SU-DHL-6 (cell line): ENCODE results near the gene CTCFL.

Source experiments
- H2AFZ ChIP-seq: fragments of 200-600 bp; sonication (generic); 2 replicates; pipeline ENCODE4 v1.6.1; 2014; ENCODE audit warnings: low read depth, mild to moderate bottlenecking, moderate library complexity, mixed read lengths, antibody characterized with exemption, low read length; ENCODE audit not compliant: severe bottlenecking
- H3F3A ChIP-seq: fragments of 200-600 bp; shearing (Covaris generic); 2 replicates; pipeline ENCODE4 v1.6.0; 2016; ENCODE audit warnings: antibody characterized with exemption, mild to moderate bottlenecking; ENCODE audit not compliant: insufficient read depth
- H3K27ac ChIP-seq: fragments of 200-600 bp; sonication (generic); 2 replicates; pipeline ENCODE4 v1.5.1; 2016; ENCODE audit warnings: low read depth, mild to moderate bottlenecking, low read length, moderate library complexity, mixed read lengths
- H3K27me3 ChIP-seq: fragments of 200-600 bp; sonication (generic), shearing (Covaris generic); 2 replicates; pipeline ENCODE4 v1.6.0; 2014; ENCODE audit warnings: mild to moderate bottlenecking, low read length
- H3K36me3 ChIP-seq: fragments of 200-600 bp; sonication (generic); 2 replicates; pipeline ENCODE4 v1.6.1; 2014; ENCODE audit warnings: mild to moderate bottlenecking, low read length, mixed read lengths
- H3K4me2 ChIP-seq: fragments of 300-600, 200-600 bp; shearing (Covaris generic), sonication (generic); 2 replicates; pipeline ENCODE4 v1.6.0; 2014; ENCODE audit warnings: low read length, low read depth, mild to moderate bottlenecking; ENCODE audit not compliant: poor library complexity, severe bottlenecking
- H3K4me3 ChIP-seq: fragments of 200-600 bp; sonication (generic); 2 replicates; pipeline ENCODE4 v1.5.1; 2014; ENCODE audit warnings: antibody characterized with exemption, low read length, mild to moderate bottlenecking, mixed read lengths; ENCODE audit not compliant: insufficient read depth, poor library complexity, severe bottlenecking
- H3K79me2 ChIP-seq: fragments of 200-600 bp; sonication (generic); 2 replicates; pipeline ENCODE4 v1.6.1; 2014; ENCODE audit warnings: mild to moderate bottlenecking, low read length, moderate library complexity; ENCODE audit not compliant: insufficient read depth
- H3K9ac ChIP-seq: fragments of 200-600 bp; sonication (generic); 2 replicates; pipeline ENCODE4 v1.7.0; 2014; ENCODE audit warnings: mild to moderate bottlenecking, low read length
- H3K9me2 ChIP-seq: fragments of 200-600 bp; sonication (generic); replicated peaks from 2 replicates; pipeline ENCODE4 v1.6.1; 2014; ENCODE audit warnings: low read length; ENCODE audit not compliant: insufficient read depth
- H3K9me3 ChIP-seq: fragments of 200-600 bp; sonication (generic); 2 replicates; pipeline ENCODE4 v1.6.1; 2014; ENCODE audit warnings: low read length, mixed read lengths; ENCODE audit not compliant: insufficient read depth
- H4K20me1 ChIP-seq: fragments of 200-600 bp; sonication (generic); 2 replicates; pipeline ENCODE4 v1.6.1; 2014; ENCODE audit warnings: low read depth, mild to moderate bottlenecking, antibody characterized with exemption, low read length, moderate library complexity, mixed read lengths
- EZH2phosphoT487 ChIP-seq: fragments of 200-600 bp; sonication (generic), shearing (Covaris generic); conservative IDR thresholded peaks from 2 replicates; pipeline ENCODE4 v1.6.1; 2018; ENCODE audit warnings: mild to moderate bottlenecking, antibody characterized with exemption, low read length, moderate library complexity, mixed read lengths
- TF ChIP-seq, protein P1 (sequence below): fragments of 200-600 bp; sonication (generic); IDR thresholded peaks from one replicate; pipeline ENCODE4 v1.5.1; 2017; ENCODE audit warnings: antibody characterized with exemption, mild to moderate bottlenecking, low read length, moderate library complexity; ENCODE audit not compliant: insufficient read depth, poor library complexity, severe bottlenecking

The CTCFL gene

DNA sequence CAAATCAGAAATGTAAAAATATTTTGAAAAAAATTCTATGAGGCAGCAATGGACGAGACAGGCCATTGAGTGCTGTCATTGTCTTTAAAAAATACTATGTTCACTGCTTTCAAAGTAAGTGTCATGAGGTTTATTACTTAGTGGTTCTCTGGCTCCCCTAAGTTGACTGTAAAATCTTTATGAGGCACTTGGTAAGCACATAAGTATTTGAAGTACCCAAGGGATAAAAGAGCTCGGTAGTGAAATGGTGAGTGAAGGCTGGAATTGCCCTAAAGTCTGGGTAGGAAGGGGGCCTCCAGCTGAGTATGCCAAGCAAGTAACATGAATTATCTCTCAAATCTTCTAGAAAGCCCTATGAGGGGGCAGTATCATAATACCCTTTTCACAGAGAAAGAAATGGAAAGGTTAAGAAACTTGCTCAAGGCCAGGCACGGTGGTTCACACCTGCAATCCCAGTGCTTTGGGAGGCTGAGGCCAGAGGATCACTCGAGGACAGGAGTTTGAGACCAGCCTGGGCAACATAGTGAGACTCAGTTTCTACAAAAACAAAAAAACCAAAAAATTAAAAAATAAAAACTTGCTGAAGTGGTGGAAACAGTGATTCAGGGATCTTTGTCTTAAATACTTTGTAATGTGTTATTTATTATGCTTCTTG is 5.5 kb upstream of the CTCFL start:
- TF ChIP-seq EZH2phosphoT487: no peak
- TF ChIP-seq, protein P1, sequence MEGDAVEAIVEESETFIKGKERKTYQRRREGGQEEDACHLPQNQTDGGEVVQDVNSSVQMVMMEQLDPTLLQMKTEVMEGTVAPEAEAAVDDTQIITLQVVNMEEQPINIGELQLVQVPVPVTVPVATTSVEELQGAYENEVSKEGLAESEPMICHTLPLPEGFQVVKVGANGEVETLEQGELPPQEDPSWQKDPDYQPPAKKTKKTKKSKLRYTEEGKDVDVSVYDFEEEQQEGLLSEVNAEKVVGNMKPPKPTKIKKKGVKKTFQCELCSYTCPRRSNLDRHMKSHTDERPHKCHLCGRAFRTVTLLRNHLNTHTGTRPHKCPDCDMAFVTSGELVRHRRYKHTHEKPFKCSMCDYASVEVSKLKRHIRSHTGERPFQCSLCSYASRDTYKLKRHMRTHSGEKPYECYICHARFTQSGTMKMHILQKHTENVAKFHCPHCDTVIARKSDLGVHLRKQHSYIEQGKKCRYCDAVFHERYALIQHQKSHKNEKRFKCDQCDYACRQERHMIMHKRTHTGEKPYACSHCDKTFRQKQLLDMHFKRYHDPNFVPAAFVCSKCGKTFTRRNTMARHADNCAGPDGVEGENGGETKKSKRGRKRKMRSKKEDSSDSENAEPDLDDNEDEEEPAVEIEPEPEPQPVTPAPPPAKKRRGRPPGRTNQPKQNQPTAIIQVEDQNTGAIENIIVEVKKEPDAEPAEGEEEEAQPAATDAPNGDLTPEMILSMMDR: no peak
- Histone ChIP-seq H3K4me3 (no peak overlapping the region), H3K9me3 (no peaks in the 10 kb centered on the region), H3K36me3 (no peaks in the 10 kb centered on the region), H2AFZ (no peak overlapping the region), H3K27me3 (no peaks in the 10 kb centered on the region), H4K20me1 (no peaks in the 10 kb centered on the region), H3K27ac (no peak overlapping the region), H3K9ac (no peak overlapping the region), H3F3A (no peaks in the 10 kb centered on the region), H3K79me2 (no peaks in the 10 kb centered on the region), H3K9me2 (no peaks in the 10 kb centered on the region), H3K4me2 (no peak overlapping the region)

DNA sequence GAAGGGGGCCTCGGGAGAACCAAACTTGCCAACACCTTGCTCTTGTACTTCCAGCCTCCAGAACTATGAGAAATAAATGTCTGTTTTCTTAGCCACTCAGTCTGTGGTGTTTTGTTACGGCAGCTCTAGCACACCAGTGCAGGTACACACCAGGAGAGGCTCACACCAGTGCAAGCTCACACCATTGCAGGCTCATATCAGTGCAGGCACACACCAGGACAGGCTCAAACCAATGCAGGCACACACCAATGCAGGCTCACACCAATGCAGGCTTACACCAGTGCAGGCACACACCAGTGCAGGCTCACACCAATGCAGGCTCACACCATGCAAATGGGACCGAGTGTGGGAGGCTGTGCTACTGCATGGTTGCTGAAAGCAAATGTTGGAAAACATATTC is 4.9 kb upstream of the CTCFL start:
- no peaks in the 10 kb centered on the region for H3K27me3 ChIP-seq
- no peak overlapping the region for H3K4me2 ChIP-seq
- no peaks in the 10 kb centered on the region for H3K36me3 ChIP-seq
- no peak overlapping the region for H3K27ac ChIP-seq
- H3K9me2 ChIP-seq: no peaks in the 10 kb centered on the region
- TF ChIP-seq EZH2phosphoT487: no peak
- TF ChIP-seq, protein P1: no peak
- H3F3A ChIP-seq: no peaks in the 10 kb centered on the region
- H3K9ac ChIP-seq: no peak overlapping the region
- no peaks in the 10 kb centered on the region for H4K20me1 ChIP-seq
- H3K4me3 ChIP-seq: no peak overlapping the region
- no peaks in the 10 kb centered on the region for H3K9me3 ChIP-seq
- no peak overlapping the region for H2AFZ ChIP-seq
- no peaks in the 10 kb centered on the region for H3K79me2 ChIP-seq

DNA sequence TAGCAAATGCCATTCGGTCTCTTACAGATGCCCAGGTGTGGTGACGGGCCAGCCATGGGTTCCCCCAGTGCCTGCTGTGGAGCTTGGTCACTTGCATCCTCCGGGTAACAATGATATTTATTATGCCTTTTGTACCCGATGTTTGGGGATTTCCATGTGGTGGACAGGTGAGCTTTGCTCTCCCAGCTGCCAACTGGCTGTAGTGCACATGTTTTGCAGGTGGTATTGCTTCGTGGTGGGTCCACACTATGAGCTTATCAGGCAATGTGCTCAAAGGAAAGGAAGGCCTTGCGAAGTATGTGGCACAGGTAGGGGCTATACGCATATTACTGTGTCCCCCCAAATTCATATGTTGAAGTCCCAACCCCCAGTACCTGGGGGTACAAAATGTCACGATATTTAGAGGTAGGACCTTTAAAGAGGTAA is 4.2 kb upstream of the CTCFL start:
- H3K36me3 ChIP-seq: no peaks in the 10 kb centered on the region
- H3K4me3 ChIP-seq: no peak overlapping the region
- no peaks in the 10 kb centered on the region for H3K9me2 ChIP-seq
- no peaks in the 10 kb centered on the region for H3F3A ChIP-seq
- H3K4me2 ChIP-seq: no peak overlapping the region
- H4K20me1 ChIP-seq: no peaks in the 10 kb centered on the region
- no peaks in the 10 kb centered on the region for H3K79me2 ChIP-seq
- no peak for TF ChIP-seq EZH2phosphoT487
- TF ChIP-seq, protein P1: no peak
- no peak overlapping the region for H3K9ac ChIP-seq
- H3K27ac ChIP-seq: no peak overlapping the region
- no peaks in the 10 kb centered on the region for H3K9me3 ChIP-seq
- H2AFZ ChIP-seq: no peak overlapping the region
- no peaks in the 10 kb centered on the region for H3K27me3 ChIP-seq
